Omental fat pad (tissue), 4 donors: ENCODE measurements around the gene RALGPS2. TPM values are rescaled to one million over a fixed set of nuclear protein-coding genes. Genes with fewer than 3 reads are reported as not detected.
A peak's percentile ranks its signal among the peaks of the same experiment; 100 is the strongest.

Experiments
- ATAC-seq: fragments of 150-250 bp; one replicate; pipeline ENCODE4 v1.9.1; 2016; ENCODE audit warnings: mild to moderate bottlenecking, moderate library complexity; ENCODE audit not compliant: low FRiP score
- DNase-seq: peaks from one replicate; pipeline ENCODE4 v3.0.0-alpha.2; 2019; ENCODE audit warnings: low spot score
- CTCF ChIP-seq, 3 donors: fragments of 450-650 bp; IDR thresholded peaks; one replicate each; pipeline ENCODE4 v1.5.1; 2016 to 2017; ENCODE audit warnings: antibody characterized with exemption in 3 of 3, mild to moderate bottlenecking in 3 of 3, moderate library complexity in 2 of 3
- total RNA-seq, 4 donors: library from RNA; depleted of rRNA; stranded (reverse); fragments of >200 nt; gene quantifications; one replicate each; pipeline ENCODE4 v1.1.0, GENCODE V29; 2016

Gene RALGPS2
- total RNA-seq, 4 donors from 2014 or later: 13.1 to 32.1 (median 21.4) TPM

- no peak for DNase-seq
- TF ChIP-seq CTCF (IDR thresholded peaks at IDR 0.05): no peak
- ATAC-seq: no peak
Observed at GRCh38 chr1:178796013-178796412, 71.0 kb downstream of the RALGPS2 start.

- DNase-seq: no peak
- ATAC-seq: no peak
- TF ChIP-seq CTCF (IDR thresholded peaks at IDR 0.05): no peak
Observed at GRCh38 chr1:178797590-178797989, 72.5 kb downstream of the RALGPS2 start.

GRCh38 chr1:178798232-178798861 lies 73.3 kb downstream of the RALGPS2 start:
- DNase-seq (no peak), ATAC-seq (no peak)
- no peak for TF ChIP-seq CTCF (IDR thresholded peaks at IDR 0.05)

GRCh38 chr1:178802873-178803272 lies 77.8 kb downstream of the RALGPS2 start:
- TF ChIP-seq CTCF (IDR thresholded peaks at IDR 0.05): no peak
- peak; percentile 76 for ATAC-seq
- no peak for DNase-seq

GRCh38 chr1:178806665-178807300 lies 81.7 kb downstream of the RALGPS2 start:
- no peak for TF ChIP-seq CTCF (IDR thresholded peaks at IDR 0.05)
- no peak for ATAC-seq

GRCh38 chr1:178808529-178808928 lies 83.5 kb downstream of the RALGPS2 start:
- ATAC-seq (no peak), DNase-seq (no peak)
- no peak for TF ChIP-seq CTCF (IDR thresholded peaks at IDR 0.05)

More at GRCh38 chr1:178806665-178807300, 81.7 kb downstream of the RALGPS2 start:
- DNase-seq: no peak

GRCh38 chr1:178810585-178810984 lies 85.5 kb downstream of the RALGPS2 start:
- ATAC-seq: no peak
- DNase-seq: no peak
- no peak for TF ChIP-seq CTCF (IDR thresholded peaks at IDR 0.05)
